Transverse colon (tissue), 4 donors: ENCODE results near the gene BORCS6.

Experiments used
- CTCF ChIP-seq, 5 experiments: fragments of 200-600 bp in 3 of 5; fragments of 450-650 bp in 2 of 5; sonication (generic) in 3 of 5; IDR thresholded peaks; 1 replicate in 2 of 5; 2 replicates in 3 of 5; pipeline ENCODE4 v1.5.1; 2016 to 2017; ENCODE audit warnings: antibody characterized with exemption in 5 of 5, inconsistent platforms in 3 of 5, mild to moderate bottlenecking in 2 of 5, moderate library complexity in 1 of 5
- EP300 ChIP-seq: sonication (generic); formaldehyde crosslinking; IDR thresholded peaks from one replicate; pipeline ENCODE4 v1.6.1; 2017; ENCODE audit warnings: antibody characterized with exemption, low read depth
- POLR2A ChIP-seq: fragments of 450-650 bp; IDR thresholded peaks from one replicate; pipeline ENCODE4 v1.6.1; 2016; ENCODE audit warnings: antibody characterized with exemption, mild to moderate bottlenecking, moderate library complexity
- POLR2AphosphoS5 ChIP-seq, 3 donors: sonication (generic); formaldehyde crosslinking; IDR thresholded peaks; one replicate each; pipeline ENCODE4 v1.6.1; 2016; ENCODE audit warnings: antibody characterized with exemption in 3 of 3

GRCh38 chr17:8158267-8159031, 31.5 kb downstream of the BORCS6 start:
- TF ChIP-seq CTCF (IDR thresholded peaks at IDR 0.05) (peak; percentile 91 to 99 (median 96)), POLR2A (peak; percentile 35), POLR2AphosphoS5 (IDR thresholded peaks at IDR 0.05) (peak in 2 of 3 donors; percentile 68 to 77), EP300 (no peak)
